IPS-20b (cell line): Measurements from ENCODE around the gene ANO6.

Experiments used
- H3K27ac ChIP-seq: one replicate; pipeline ENCODE4 v1.5.1; 2013; ENCODE audit warnings: low read length
- H3K27me3 ChIP-seq: 2 replicates; pipeline ENCODE4 v1.6.1; 2013; ENCODE audit warnings: mild to moderate bottlenecking, low read length, inconsistent platforms; ENCODE audit not compliant: insufficient read depth
- H3K36me3 ChIP-seq: 2 replicates; pipeline ENCODE4 v1.6.1; 2013; ENCODE audit warnings: low read depth, mild to moderate bottlenecking, inconsistent platforms, low read length, moderate library complexity; ENCODE audit not compliant: insufficient read depth
- H3K4me1 ChIP-seq: 2 replicates; pipeline ENCODE4 v1.6.1; 2013; ENCODE audit warnings: mild to moderate bottlenecking, control low read depth, inconsistent platforms, low read length, moderate library complexity; ENCODE audit not compliant: insufficient read depth
- H3K4me3 ChIP-seq: 2 replicates; pipeline ENCODE4 v1.5.1; 2013; ENCODE audit warnings: mild to moderate bottlenecking, low read length, inconsistent platforms
- H3K9ac ChIP-seq: 2 replicates; pipeline ENCODE4 v1.6.1; 2013; ENCODE audit warnings: low read depth, mild to moderate bottlenecking, inconsistent platforms, low read length, moderate library complexity
- H3K9me3 ChIP-seq: 2 replicates; pipeline ENCODE4 v1.6.1; 2013; ENCODE audit warnings: mild to moderate bottlenecking, low read depth, low read length, inconsistent platforms; ENCODE audit not compliant: insufficient read depth

ANO6 gene

GRCh38 chr12:45343269-45344051, 127.6 kb downstream of the ANO6 start:
- Histone ChIP-seq H3K27ac (no peak overlapping the region), H3K27me3 (no peaks in the 10 kb centered on the region), H3K36me3 (peaks cover 10% of the 10 kb centered on the region), H3K4me1 (peaks cover 6% of the 10 kb centered on the region), H3K4me3 (no peak overlapping the region), H3K9me3 (no peaks in the 10 kb centered on the region), H3K9ac (no peak overlapping the region)

GRCh38 chr12:45348311-45348710, 132.4 kb downstream of the ANO6 start:
- no peaks in the 10 kb centered on the region for H3K27me3 ChIP-seq
- no peaks in the 10 kb centered on the region for H3K4me1 ChIP-seq
- H3K9ac ChIP-seq = no peak overlapping the region
- H3K4me3 ChIP-seq = no peak overlapping the region
- peaks cover 42% of the 10 kb centered on the region for H3K36me3 ChIP-seq
- no peak overlapping the region for H3K27ac ChIP-seq
- peaks cover 5% of the 10 kb centered on the region; the same call in 1 of the 2 replicates for H3K9me3 ChIP-seq

GRCh38 chr12:45348986-45349385, 133.1 kb downstream of the ANO6 start:
- H3K4me1 ChIP-seq = peaks cover 1% of the 10 kb centered on the region; the same call in 1 of the 2 replicates
- no peak overlapping the region for H3K4me3 ChIP-seq
- no peak overlapping the region for H3K27ac ChIP-seq
- peaks cover 46% of the 10 kb centered on the region for H3K36me3 ChIP-seq
- H3K9me3 ChIP-seq = peaks cover 5% of the 10 kb centered on the region; the same call in 1 of the 2 replicates
- no peaks in the 10 kb centered on the region for H3K27me3 ChIP-seq
- no peak overlapping the region for H3K9ac ChIP-seq

GRCh38 chr12:45349916-45350315, 134.0 kb downstream of the ANO6 start:
- H3K36me3 ChIP-seq = peaks cover 49% of the 10 kb centered on the region
- H3K4me3 ChIP-seq = no peak overlapping the region
- H3K4me1 ChIP-seq = peaks cover 5% of the 10 kb centered on the region; the same call in 1 of the 2 replicates
- no peaks in the 10 kb centered on the region for H3K27me3 ChIP-seq
- H3K9ac ChIP-seq = no peak overlapping the region
- peaks cover 5% of the 10 kb centered on the region; the same call in 1 of the 2 replicates for H3K9me3 ChIP-seq
- no peak overlapping the region for H3K27ac ChIP-seq

- no peaks in the 10 kb centered on the region for H3K27me3 ChIP-seq
- peaks cover 5% of the 10 kb centered on the region; the same call in 1 of the 2 replicates for H3K9me3 ChIP-seq
- H3K4me1 ChIP-seq = peaks cover 5% of the 10 kb centered on the region; the same call in 1 of the 2 replicates
- no peak overlapping the region for H3K27ac ChIP-seq
- H3K36me3 ChIP-seq = peaks cover 49% of the 10 kb centered on the region
- no peak overlapping the region for H3K9ac ChIP-seq
- no peak overlapping the region for H3K4me3 ChIP-seq
These were observed 135.0 kb downstream of the ANO6 start for GRCh38 chr12:45350861-45351260.

GRCh38 chr12:45351921-45352670, 136.2 kb downstream of the ANO6 start:
- no peaks in the 10 kb centered on the region for H3K27me3 ChIP-seq
- no peak overlapping the region for H3K4me3 ChIP-seq
- H3K9ac ChIP-seq = no peak overlapping the region
- H3K36me3 ChIP-seq = peaks cover 52% of the 10 kb centered on the region
- peaks cover 5% of the 10 kb centered on the region; the same call in 1 of the 2 replicates for H3K9me3 ChIP-seq
- no peak overlapping the region for H3K27ac ChIP-seq
- H3K4me1 ChIP-seq = peaks cover 5% of the 10 kb centered on the region; the same call in 1 of the 2 replicates

GRCh38 chr12:45353944-45354343, 138.0 kb downstream of the ANO6 start:
- H3K4me3 ChIP-seq = no peak overlapping the region
- H3K27ac ChIP-seq = peak overlapping the region; percentile 15
- H3K36me3 ChIP-seq = peaks cover 50% of the 10 kb centered on the region
- H3K27me3 ChIP-seq = no peaks in the 10 kb centered on the region
- peaks cover 5% of the 10 kb centered on the region; the same call in 1 of the 2 replicates for H3K4me1 ChIP-seq
- peaks cover 5% of the 10 kb centered on the region; the same call in 1 of the 2 replicates for H3K9me3 ChIP-seq
- no peak overlapping the region for H3K9ac ChIP-seq

- H3K27ac ChIP-seq = peak overlapping the region; percentile 15
- no peaks in the 10 kb centered on the region for H3K27me3 ChIP-seq
- H3K4me3 ChIP-seq = no peak overlapping the region
- peaks cover 5% of the 10 kb centered on the region; the same call in 1 of the 2 replicates for H3K4me1 ChIP-seq
- H3K36me3 ChIP-seq = peaks cover 49% of the 10 kb centered on the region
- H3K9ac ChIP-seq = no peak overlapping the region
- peaks cover 5% of the 10 kb centered on the region; the same call in 1 of the 2 replicates for H3K9me3 ChIP-seq
These were observed 138.5 kb downstream of the ANO6 start for GRCh38 chr12:45354399-45354798.

GRCh38 chr12:45355730-45356129, 139.8 kb downstream of the ANO6 start:
- Histone ChIP-seq H3K36me3 (peaks cover 43% of the 10 kb centered on the region), H3K4me3 (no peak overlapping the region), H3K27ac (no peak overlapping the region), H3K9me3 (no peaks in the 10 kb centered on the region), H3K27me3 (no peaks in the 10 kb centered on the region), H3K9ac (no peak overlapping the region), H3K4me1 (peaks cover 5% of the 10 kb centered on the region; the same call in 1 of the 2 replicates)

GRCh38 chr12:45356822-45357538, 141.1 kb downstream of the ANO6 start:
- Histone ChIP-seq H3K36me3 (peaks cover 32% of the 10 kb centered on the region), H3K27ac (no peak overlapping the region), H3K27me3 (no peaks in the 10 kb centered on the region), H3K4me1 (peaks cover 5% of the 10 kb centered on the region; the same call in 1 of the 2 replicates), H3K9ac (no peak overlapping the region), H3K9me3 (peaks cover 8% of the 10 kb centered on the region; the same call in 1 of the 2 replicates), H3K4me3 (no peak overlapping the region)
